IPS-18c (cell line): ENCODE data around the gene AKAP6.

Source experiments
- H3K4me3 ChIP-seq: 2 replicates; pipeline ENCODE4 v1.7.0; 2013; ENCODE audit warnings: low read depth, mild to moderate bottlenecking, low read length, moderate library complexity; ENCODE audit not compliant: insufficient read depth
- H3K9me3 ChIP-seq: one replicate; pipeline ENCODE4 v1.6.1; 2013; ENCODE audit warnings: mild to moderate bottlenecking, low read length, moderate library complexity; ENCODE audit not compliant: control insufficient read depth, insufficient read depth

AKAP6 gene

DNA sequence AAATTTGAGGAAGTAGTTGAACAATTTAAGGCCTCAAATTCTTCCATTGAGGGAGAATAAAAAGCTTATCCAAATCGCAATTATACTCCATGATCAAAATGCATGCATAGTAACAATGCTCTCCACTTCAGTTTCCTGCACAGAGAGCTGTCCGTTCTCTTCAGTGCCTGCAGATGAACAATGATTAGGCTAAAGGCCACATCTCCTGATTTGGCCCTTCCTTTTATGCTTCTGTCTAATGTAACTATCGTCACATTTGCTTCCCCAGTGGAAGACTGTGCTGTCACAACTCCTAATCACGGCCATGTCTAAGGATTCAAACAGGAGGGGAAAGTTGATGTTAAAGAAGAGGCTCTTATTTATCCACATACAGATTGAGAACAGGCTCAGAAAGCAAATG lies 496.0 kb downstream of the AKAP6 start:
- Histone ChIP-seq H3K4me3 (no peak overlapping the region), H3K9me3 (no peaks in the 10 kb centered on the region)

GRCh38 chr14:32826404-32827082 lies 497.4 kb downstream of the AKAP6 start:
- H3K9me3 ChIP-seq, result no peaks in the 10 kb centered on the region
- no peak overlapping the region for H3K4me3 ChIP-seq

DNA sequence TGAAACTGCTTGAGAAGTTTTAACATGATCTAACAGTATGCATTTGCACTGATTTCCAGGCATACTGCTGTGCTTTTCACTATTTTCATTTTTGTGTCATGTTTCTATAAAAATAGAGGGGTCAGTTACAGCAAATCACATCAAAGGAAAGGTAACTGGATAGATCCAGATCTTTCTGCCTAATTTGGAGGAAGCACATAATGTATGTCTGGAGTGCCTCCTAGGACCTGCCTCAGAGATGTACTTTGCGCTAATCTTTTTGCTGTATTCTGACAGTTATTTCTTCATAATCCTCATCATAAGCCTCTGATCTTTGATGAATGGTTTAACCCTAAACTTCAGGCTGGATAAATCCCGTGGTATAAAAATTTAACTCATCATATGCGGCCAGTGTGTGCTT lies 498.4 kb downstream of the AKAP6 start:
- Histone ChIP-seq H3K4me3 (no peak overlapping the region), H3K9me3 (no peaks in the 10 kb centered on the region)

- H3K4me3 ChIP-seq, result no peak overlapping the region
- no peaks in the 10 kb centered on the region for H3K9me3 ChIP-seq
Observed at GRCh38 chr14:32835924-32836323, 506.8 kb downstream of the AKAP6 start.

- Histone ChIP-seq H3K9me3 (no peaks in the 10 kb centered on the region), H3K4me3 (no peak overlapping the region)
Observed at GRCh38 chr14:32841698-32842097, 512.6 kb downstream of the AKAP6 start.

DNA sequence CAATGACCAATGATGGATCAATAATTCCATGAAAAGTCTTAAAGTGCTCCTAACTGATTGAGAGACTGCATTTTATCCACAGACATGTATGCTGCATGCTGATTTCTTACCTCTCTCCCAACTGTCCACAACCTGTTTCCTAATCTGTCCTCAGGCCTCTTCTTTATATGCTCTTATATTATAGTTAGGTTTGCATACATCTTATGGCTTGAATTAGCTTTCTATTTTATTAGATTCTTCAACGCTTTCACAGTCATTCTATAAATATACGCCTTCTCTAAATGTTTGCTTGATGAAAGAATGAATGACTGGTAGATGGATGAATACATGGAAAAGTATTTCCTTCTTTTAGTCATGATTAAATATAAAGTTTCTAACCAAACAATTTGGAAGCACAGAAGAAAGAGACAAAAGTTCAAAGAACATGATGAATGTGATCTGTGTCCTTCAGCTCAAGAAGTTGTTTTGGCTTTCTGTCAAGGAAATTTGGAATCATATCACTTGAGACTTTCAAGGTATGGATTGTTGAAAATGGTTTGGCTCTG lies 517.8 kb downstream of the AKAP6 start:
- Histone ChIP-seq H3K9me3 (no peaks in the 10 kb centered on the region), H3K4me3 (no peak overlapping the region)

GRCh38 chr14:32847867-32848266 lies 518.8 kb downstream of the AKAP6 start:
- H3K9me3 ChIP-seq, result no peaks in the 10 kb centered on the region
- no peak overlapping the region for H3K4me3 ChIP-seq

DNA sequence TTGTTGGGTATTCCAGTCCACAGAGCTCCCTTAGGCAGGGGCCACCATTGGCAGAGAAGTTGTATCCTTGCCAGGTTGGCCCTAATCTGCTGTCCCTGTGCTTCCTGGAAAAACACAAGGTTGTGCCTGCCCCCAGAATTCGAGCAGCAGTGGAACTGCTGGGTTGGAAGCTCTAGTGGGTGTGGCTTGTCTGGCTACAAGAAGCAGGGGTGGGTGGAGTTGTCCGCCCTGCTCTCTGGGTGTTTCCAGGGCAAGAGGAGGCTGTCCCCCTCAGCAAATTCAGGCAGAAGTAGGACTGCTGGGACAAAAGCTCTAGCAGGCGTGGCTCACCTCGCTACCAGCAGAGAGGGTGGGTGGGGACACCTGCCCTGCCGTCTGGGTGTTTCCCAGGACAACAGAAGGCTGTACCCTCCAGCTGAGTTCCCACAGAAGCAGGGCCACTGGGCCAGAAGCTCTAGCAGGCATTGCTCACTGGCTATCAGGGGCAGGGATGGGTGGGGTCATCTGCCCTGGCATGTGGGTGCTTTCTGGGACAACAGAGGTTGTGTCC lies 536.8 kb downstream of the AKAP6 start:
- H3K4me3 ChIP-seq, result no peak overlapping the region
- H3K9me3 ChIP-seq, result peaks cover 2% of the 10 kb centered on the region

DNA sequence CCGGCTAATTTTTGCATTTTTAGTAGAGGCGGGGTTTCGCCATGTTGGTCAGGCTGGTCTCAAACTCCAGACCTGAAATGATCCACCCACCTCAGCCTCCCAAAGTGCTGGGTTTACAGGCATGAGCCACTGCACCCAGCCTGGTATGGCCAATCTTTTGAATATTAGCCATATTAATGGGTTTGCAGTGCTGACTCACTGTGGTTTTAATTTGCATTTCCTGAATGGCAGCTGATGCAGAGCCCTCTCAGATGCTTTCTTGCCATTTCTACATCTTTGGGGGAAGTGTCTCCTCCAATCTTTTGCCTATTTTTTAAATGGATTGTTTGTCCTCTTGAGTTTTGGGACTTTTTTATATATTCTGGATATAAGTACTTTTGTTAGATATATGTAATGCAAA lies 554.1 kb downstream of the AKAP6 start:
- no peak overlapping the region for H3K4me3 ChIP-seq
- H3K9me3 ChIP-seq, result no peaks in the 10 kb centered on the region
